ENCODE data around the gene ANGPTL7. TPM values are rescaled to one million over a fixed set of nuclear protein-coding genes. Genes with fewer than 3 reads are reported as not detected.

The ANGPTL7 gene
- total and polyA plus RNA-seq, 2 donors, result 2.7 to 10.3 TPM

- Histone ChIP-seq H3K4me1 (ENCODE audit: insufficient read depth) (no peaks in the 10 kb centered on the region), H3K36me3 (ENCODE audit: insufficient read depth) (no peaks in the 10 kb centered on the region), H3K4me3 (ENCODE audit: low read depth, low read length) (no peak overlapping the region), H3K27ac (ENCODE audit: low read depth) (no peak overlapping the region)
- DNase-seq (ENCODE audit: extremely low spot score), result no peak
- WGBS, result 79% methylated on average over 6 of the region's 6 CpGs
Observed at GRCh38 chr1:11237356-11237755, 48.2 kb downstream of the ANGPTL7 start.

GRCh38 chr1:11238311-11238710, 49.2 kb downstream of the ANGPTL7 start:
- DNase-seq (ENCODE audit: extremely low spot score), result no peak
- WGBS, result 90% methylated on average over 7 of the region's 7 CpGs
- Histone ChIP-seq H3K36me3 (ENCODE audit: insufficient read depth) (no peaks in the 10 kb centered on the region), H3K4me1 (ENCODE audit: insufficient read depth) (no peaks in the 10 kb centered on the region), H3K27ac (ENCODE audit: low read depth) (no peak overlapping the region), H3K4me3 (ENCODE audit: low read depth, low read length) (no peak overlapping the region)

DNA sequence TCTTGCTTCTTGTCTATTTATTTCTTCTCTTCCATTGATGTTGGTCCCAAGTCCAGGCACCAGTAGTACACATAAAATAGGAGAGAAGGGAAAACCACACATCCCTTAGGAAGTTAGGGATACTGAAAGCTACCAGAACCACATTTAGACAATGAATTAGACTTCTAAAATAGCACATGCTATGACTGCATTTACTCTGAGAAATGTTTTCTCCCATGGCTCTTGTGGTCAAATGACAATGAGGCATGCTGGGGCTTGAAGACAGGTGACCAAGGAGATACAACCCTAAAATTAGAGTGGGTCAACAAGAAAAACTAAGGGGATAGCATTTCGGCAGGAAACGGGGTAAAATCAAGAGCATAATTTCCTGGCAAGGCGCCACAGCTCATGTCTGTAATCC, 56.1 kb downstream of the ANGPTL7 start:
- no peak for DNase-seq (ENCODE audit: extremely low spot score)
- no peaks in the 10 kb centered on the region for H3K4me1 ChIP-seq (ENCODE audit: insufficient read depth)
- H3K4me3 ChIP-seq (ENCODE audit: low read depth, low read length), result no peak overlapping the region
- H3K27ac ChIP-seq (ENCODE audit: low read depth), result no peak overlapping the region
- WGBS, result 94% methylated on average over 3 of the region's 3 CpGs
- H3K36me3 ChIP-seq (ENCODE audit: insufficient read depth), result peaks cover 4% of the 10 kb centered on the region

Small RNAs within 50 kb of the gene (small RNA-seq; reads per million reads assigned to genes)
- gene RNU6-291P (not detected), gene RNU6-537P (not detected), gene RPL39P6 (not detected)

Other genes starting within 250 kb of the ANGPTL7 start
- 108 TPM for gene TARDBP, start 176.7 kb upstream of the ANGPTL7 start, total RNA-seq
- gene TARDBP, start 176.7 kb upstream of the ANGPTL7 start, polyA plus RNA-seq, result 144 TPM
- gene MASP2, start 142.1 kb upstream of the ANGPTL7 start, total RNA-seq, result not detected
- gene MASP2, start 142.1 kb upstream of the ANGPTL7 start, polyA plus RNA-seq, result not detected
- gene SRM, start 129.3 kb upstream of the ANGPTL7 start, total RNA-seq, result 9.0 TPM
- 83.2 TPM for gene SRM, start 129.3 kb upstream of the ANGPTL7 start, polyA plus RNA-seq
- gene EXOSC10, start 89.5 kb upstream of the ANGPTL7 start, total RNA-seq, result 54.0 TPM
- gene EXOSC10, start 89.5 kb upstream of the ANGPTL7 start, polyA plus RNA-seq, result 38.4 TPM
- 26.5 TPM for gene MTOR, start 73.2 kb downstream of the ANGPTL7 start, total RNA-seq
- gene MTOR, start 73.2 kb downstream of the ANGPTL7 start, polyA plus RNA-seq, result 21.0 TPM
- gene UBIAD1, start 83.8 kb downstream of the ANGPTL7 start, total RNA-seq, result 6.8 TPM
- gene UBIAD1, start 83.8 kb downstream of the ANGPTL7 start, polyA plus RNA-seq, result 14.4 TPM